ENCODE results near the gene VRTN.

- TF ChIP-seq CTCF (IDR thresholded peaks at IDR 0.05): no peak
- TF ChIP-seq POLR2A (IDR thresholded peaks at IDR 0.05): no peak
These were observed 1.5 kb downstream of the VRTN start for GRCh38 chr14:74349757-74350156.
